ENCODE results near the gene REM2.
A peak's percentile ranks its signal among the peaks of the same experiment; 100 is the strongest.

Gene REM2

GRCh38 chr14:22883173-22883976 lies at the start of gene REM2:
TSS of gene REM2 (plus strand) at chr14:22883222. CDS start at chr14:22883288, 66 bp downstream.
- DNase-seq, result peak in 5 of 56 donors; percentile 8 to 37 (median 12)

GRCh38 chr14:22835505-22835904 lies 47.5 kb upstream of the REM2 start:
- no peak for DNase-seq

- DNase-seq, result peak in 3 of 56 donors; percentile 16 to 24 (median 18)
These were observed 46.5 kb upstream of the REM2 start, which contains the start of gene MMP14 for GRCh38 chr14:22836301-22837113. TSS of gene MMP14 (plus strand) at chr14:22836585. CDS start at chr14:22836818, 233 bp downstream.

GRCh38 chr14:22837114-22837749 lies 45.8 kb upstream of the REM2 start:
- peak in 8 of 56 donors; percentile 17 to 53 (median 36) for DNase-seq

GRCh38 chr14:22837750-22838538 lies 45.1 kb upstream of the REM2 start:
- peak in 1 of 56 donors; percentile 19 for DNase-seq

- DNase-seq, result peak in 2 of 56 donors; percentile 5 to 19
These were observed 44.4 kb upstream of the REM2 start for GRCh38 chr14:22838631-22839041.

GRCh38 chr14:22839159-22839779 lies 43.8 kb upstream of the REM2 start:
- no peak for DNase-seq

- DNase-seq, result no peak
These were observed 41.7 kb upstream of the REM2 start for GRCh38 chr14:22841311-22841710.

GRCh38 chr14:22841769-22842168 lies 41.3 kb upstream of the REM2 start:
- no peak for DNase-seq

- DNase-seq, result no peak
These were observed 40.6 kb upstream of the REM2 start for GRCh38 chr14:22842211-22843122.

- DNase-seq, result no peak
These were observed 39.7 kb upstream of the REM2 start for GRCh38 chr14:22843123-22843925.

GRCh38 chr14:22844221-22845102 lies 38.6 kb upstream of the REM2 start:
- no peak for DNase-seq

GRCh38 chr14:22845103-22845394 lies 38.0 kb upstream of the REM2 start:
- DNase-seq, result no peak

GRCh38 chr14:22845821-22846625 lies 37.0 kb upstream of the REM2 start:
- DNase-seq, result no peak

GRCh38 chr14:22846811-22847307 lies 36.2 kb upstream of the REM2 start:
- no peak for DNase-seq

GRCh38 chr14:22847661-22848341 lies 35.2 kb upstream of the REM2 start:
- no peak for DNase-seq
